Measurements from ENCODE around the gene MLF1.
"Not testable (repeated sequence)": the region's sequence is repeated elsewhere in the genome, so short reads cannot be mapped to it uniquely, and the experiment has no call there.

Gene MLF1

GRCh38 chr3:158570999-158571702 is at the start of gene MLF1:
Gene MLF1, plus strand, starts transcription at chr3:158571194. Its CDS starts 107 bp downstream, at chr3:158571301.
- no peak for FAIRE-seq

- no peak for FAIRE-seq
These were observed 48.5 kb upstream of the MLF1 start for GRCh38 chr3:158522221-158523136.

GRCh38 chr3:158528076-158528674 is 42.8 kb upstream of the MLF1 start:
- FAIRE-seq: no peak

- no peak for FAIRE-seq
These were observed 39.7 kb upstream of the MLF1 start for GRCh38 chr3:158531334-158531733.

GRCh38 chr3:158532099-158532734 is 38.8 kb upstream of the MLF1 start:
- peak; percentile 45 for FAIRE-seq

GRCh38 chr3:158535918-158536317 is 35.1 kb upstream of the MLF1 start:
- FAIRE-seq: no peak

GRCh38 chr3:158539414-158540014 is 31.5 kb upstream of the MLF1 start:
- FAIRE-seq: no peak

- no peak for FAIRE-seq
These were observed 30.9 kb upstream of the MLF1 start for GRCh38 chr3:158540066-158540465.

GRCh38 chr3:158548691-158549090 is 22.3 kb upstream of the MLF1 start:
- no peak for FAIRE-seq

- not testable (repeated sequence) for FAIRE-seq
These were observed 21.1 kb upstream of the MLF1 start for GRCh38 chr3:158549938-158550337.

- FAIRE-seq: no peak
These were observed 18.9 kb upstream of the MLF1 start for GRCh38 chr3:158552124-158552523.

- no peak for FAIRE-seq
These were observed 11.5 kb upstream of the MLF1 start for GRCh38 chr3:158559504-158559903.

GRCh38 chr3:158560979-158561378 is 10.0 kb upstream of the MLF1 start:
- FAIRE-seq: no peak

- FAIRE-seq: no peak
These were observed 8.3 kb upstream of the MLF1 start for GRCh38 chr3:158562674-158563073.

- FAIRE-seq: no peak
These were observed 7.9 kb upstream of the MLF1 start for GRCh38 chr3:158563076-158563475.

GRCh38 chr3:158565076-158565475 is 5.9 kb upstream of the MLF1 start:
- no peak for FAIRE-seq

- no peak for FAIRE-seq
These were observed 2.2 kb upstream of the MLF1 start for GRCh38 chr3:158568784-158569183.

GRCh38 chr3:158569794-158570193 is 1.2 kb upstream of the MLF1 start:
- no peak for FAIRE-seq

- no peak for FAIRE-seq
These were observed 1.2 kb downstream of the MLF1 start for GRCh38 chr3:158571969-158572765.

- no peak for FAIRE-seq
These were observed 1.7 kb downstream of the MLF1 start for GRCh38 chr3:158572766-158573060.

GRCh38 chr3:158573714-158574113 is 2.7 kb downstream of the MLF1 start:
- no peak for FAIRE-seq

- FAIRE-seq: no peak
These were observed 3.7 kb downstream of the MLF1 start for GRCh38 chr3:158574646-158575045.
